ENCODE data around the gene PAIP2B. TPM values are rescaled to one million over a fixed set of nuclear protein-coding genes. Genes with fewer than 3 reads are reported as not detected.

PAIP2B gene
- total RNA-seq, 2 experiments from 2014 or later = 3.1 to 3.4 TPM

- H3K4me3 Mint-ChIP-seq = no peak overlapping the region
- H3K4me1 Mint-ChIP-seq (ENCODE audit: low read depth) = peaks cover 3% of the 10 kb centered on the region
- CTCF ChIA-PET = interaction anchor here (0.7 to 2.5 kb wide), 13 partner anchors 15 to 354 kb away, joined by 3 to 8 read pairs (median 4); no protein-coding TSS in a partner anchor
- no peak overlapping the region for H3K27ac Mint-ChIP-seq
- DNase-seq (no peak), ATAC-seq (no peak)
- TF ChIP-seq CTCF (IDR thresholded peaks at IDR 0.05) = no peak
- H3K36me3 Mint-ChIP-seq (ENCODE audit: low read depth) = no peaks in the 10 kb centered on the region
- H3K27me3 Mint-ChIP-seq = peaks cover 10% of the 10 kb centered on the region
- no peaks in the 10 kb centered on the region for H3K9me3 Mint-ChIP-seq
- intact Hi-C loops (cut with micrococcal nuclease) = loop anchor here (5.0 to 10.0 kb wide), 2 partner anchors 119 to 356 kb away; no protein-coding TSS in a partner anchor
- POLR2A ChIA-PET = no interaction called here
Observed at GRCh38 chr2:71155846-71156245, 71.1 kb downstream of the PAIP2B start.

DNA sequence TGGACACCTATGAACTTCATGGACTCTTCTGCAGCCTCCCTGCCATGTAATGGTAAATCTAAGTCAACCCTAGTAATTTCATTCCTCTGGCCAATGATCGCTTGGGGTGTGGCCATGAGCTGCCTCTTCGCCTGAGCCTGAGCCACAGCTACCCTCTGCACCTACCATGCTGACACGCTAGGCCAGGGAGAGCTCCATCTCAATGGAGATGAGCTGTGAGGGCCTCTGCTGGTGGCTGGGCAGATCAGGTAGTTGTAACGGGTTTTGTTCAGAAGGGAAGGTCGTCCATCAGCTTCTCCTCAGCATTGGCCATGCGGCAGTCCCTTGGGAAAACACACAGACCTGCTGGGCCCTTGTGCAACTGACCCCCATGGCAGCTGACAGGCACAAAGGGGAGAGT is 72.1 kb downstream of the PAIP2B start:
- Mint-ChIP-seq H3K27me3 (peaks cover 10% of the 10 kb centered on the region), H3K4me1 (ENCODE audit: low read depth) (peaks cover 3% of the 10 kb centered on the region), H3K27ac (no peak overlapping the region), H3K9me3 (no peaks in the 10 kb centered on the region), H3K4me3 (no peak overlapping the region), H3K36me3 (ENCODE audit: low read depth) (no peaks in the 10 kb centered on the region)
- CTCF ChIA-PET = interaction anchor here (0.8 to 2.5 kb wide), 8 partner anchors 11 to 107 kb away, joined by 3 to 8 read pairs (median 6); partner anchors contain the start of gene PAIP2B
- POLR2A ChIA-PET = interaction anchor here (0.6 kb wide), 1 partner anchor 87 kb away, joined by 3 read pairs; no protein-coding TSS in a partner anchor
- DNase-seq = peak; percentile 57
- intact Hi-C loops (cut with micrococcal nuclease) = loop anchor here (5.0 to 10.0 kb wide), 2 partner anchors 120 to 358 kb away; no protein-coding TSS in a partner anchor
- peak; percentile 81 for ATAC-seq
- TF ChIP-seq CTCF (IDR thresholded peaks at IDR 0.05) = peak; percentile 7

- POLR2A ChIA-PET = no interaction called here
Observed at GRCh38 chr2:71154279-71154678, 72.6 kb downstream of the PAIP2B start.

DNA sequence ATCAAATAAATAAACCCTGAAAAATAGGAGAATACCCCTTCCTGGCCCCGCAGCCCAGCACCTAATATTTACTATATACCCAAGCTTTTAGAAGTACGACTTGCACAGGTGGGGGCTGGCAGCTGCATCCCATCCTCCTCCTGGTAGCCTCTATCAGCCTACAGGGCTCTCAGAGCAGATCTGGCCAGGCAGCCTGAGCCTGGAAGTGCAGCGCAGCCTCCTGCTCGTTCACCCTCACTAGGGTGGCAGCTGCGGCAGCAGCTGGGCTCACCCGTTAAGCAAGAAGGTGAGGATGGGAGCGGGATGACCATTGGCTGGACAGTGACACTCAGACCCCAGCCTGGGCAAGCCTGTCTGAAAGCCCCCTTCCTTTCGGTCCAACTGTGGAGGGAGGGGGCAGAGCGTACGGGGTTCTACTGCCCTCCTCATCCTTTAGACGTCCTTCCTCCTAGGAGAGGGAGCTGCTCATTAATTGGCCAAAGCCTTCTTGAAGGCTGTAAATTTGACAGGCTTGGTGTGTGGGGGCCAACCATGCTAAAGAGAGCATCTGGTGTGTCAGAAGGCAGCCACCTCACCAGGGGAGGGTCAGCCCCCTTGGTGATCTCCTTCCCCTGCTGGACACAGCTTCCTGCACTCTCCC is 73.2 kb downstream of the PAIP2B start:
- no peak overlapping the region for H3K4me3 Mint-ChIP-seq
- ATAC-seq (no peak), DNase-seq (no peak)
- intact Hi-C loops (cut with micrococcal nuclease) = loop anchor here (10.0 kb wide), 1 partner anchor 121 kb away; no protein-coding TSS in a partner anchor
- no peak overlapping the region for H3K27ac Mint-ChIP-seq
- no peaks in the 10 kb centered on the region for H3K9me3 Mint-ChIP-seq
- POLR2A ChIA-PET = no interaction called here
- CTCF ChIA-PET = interaction anchor here (0.8 to 2.5 kb wide), 5 partner anchors 10 to 106 kb away, joined by 3 to 8 read pairs (median 6); partner anchors contain the start of gene PAIP2B
- H3K27me3 Mint-ChIP-seq = peaks cover 10% of the 10 kb centered on the region
- H3K36me3 Mint-ChIP-seq (ENCODE audit: low read depth) = peaks cover 5% of the 10 kb centered on the region
- peaks cover 3% of the 10 kb centered on the region for H3K4me1 Mint-ChIP-seq (ENCODE audit: low read depth)
- no peak for TF ChIP-seq CTCF (IDR thresholded peaks at IDR 0.05)

More at GRCh38 chr2:71154279-71154678, 72.6 kb downstream of the PAIP2B start:
- H3K4me3 Mint-ChIP-seq = no peak overlapping the region
- H3K4me1 Mint-ChIP-seq (ENCODE audit: low read depth) = peaks cover 3% of the 10 kb centered on the region
- CTCF ChIA-PET = interaction anchor here (0.8 to 2.5 kb wide), 8 partner anchors 11 to 106 kb away, joined by 3 to 8 read pairs (median 6); partner anchors contain the start of gene PAIP2B
- DNase-seq (no peak), ATAC-seq (no peak)
- intact Hi-C loops (cut with micrococcal nuclease) = loop anchor here (10.0 kb wide), 1 partner anchor 121 kb away; no protein-coding TSS in a partner anchor
- no peaks in the 10 kb centered on the region for H3K9me3 Mint-ChIP-seq
- no peaks in the 10 kb centered on the region for H3K36me3 Mint-ChIP-seq (ENCODE audit: low read depth)
- no peak overlapping the region for H3K27ac Mint-ChIP-seq
- TF ChIP-seq CTCF (IDR thresholded peaks at IDR 0.05) = no peak
- peaks cover 10% of the 10 kb centered on the region for H3K27me3 Mint-ChIP-seq

DNA sequence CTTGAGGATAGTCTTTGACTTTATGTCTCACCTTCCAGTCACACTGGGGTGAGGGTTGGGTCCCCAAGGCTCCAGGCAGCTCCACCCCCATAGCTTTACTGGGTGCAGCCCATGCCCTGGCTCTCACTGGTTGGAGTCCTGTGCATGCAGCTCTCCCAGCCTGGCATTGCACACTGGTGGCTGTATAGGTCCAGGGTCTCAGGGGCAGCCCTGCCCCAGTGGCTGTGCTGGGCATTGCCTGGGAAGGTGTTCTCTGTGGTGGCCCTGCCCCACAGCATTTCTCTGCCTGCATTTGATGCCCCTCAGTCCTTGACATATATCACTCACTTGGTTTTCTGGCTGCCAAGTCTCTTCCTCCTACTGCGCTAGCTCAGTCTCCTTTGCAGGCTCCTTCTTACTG is 75.3 kb downstream of the PAIP2B start:
- ChIA-PET CTCF (interaction anchor here (1.6 to 1.9 kb wide), 2 partner anchors 102 to 128 kb away, joined by 4 to 5 read pairs; no protein-coding TSS in a partner anchor), POLR2A (interaction anchor here (0.6 to 1.2 kb wide), 3 partner anchors 21 to 83 kb away, joined by 3 to 4 read pairs (median 3); partner anchors contain the start of genes MPHOSPH10 and NAGK)
- intact Hi-C loops (cut with micrococcal nuclease) = loop anchor here (10.0 kb wide), 1 partner anchor 123 kb away; no protein-coding TSS in a partner anchor
- no peak for DNase-seq
- no peaks in the 10 kb centered on the region for H3K9me3 Mint-ChIP-seq
- ATAC-seq = no peak
- no peaks in the 10 kb centered on the region for H3K4me1 Mint-ChIP-seq (ENCODE audit: low read depth)
- TF ChIP-seq CTCF (IDR thresholded peaks at IDR 0.05) = no peak
- no peak overlapping the region for H3K27ac Mint-ChIP-seq
- H3K4me3 Mint-ChIP-seq = no peak overlapping the region
- peaks cover 13% of the 10 kb centered on the region for H3K36me3 Mint-ChIP-seq (ENCODE audit: low read depth)
- H3K27me3 Mint-ChIP-seq = peaks cover 3% of the 10 kb centered on the region
